GM12878 (cell line): Measurements from ENCODE around the gene DOCK1. TPM values are rescaled to one million over a fixed set of nuclear protein-coding genes. Genes with fewer than 3 reads are reported as not detected.

Experiments
- ATAC-seq: fragments of 200-7000 bp; cut with Tn5 transposase; 3 replicates; pipeline ENCODE4 v1.9.1; 2020; ENCODE audit warnings: mild to moderate bottlenecking, moderate library complexity
- BruUV-seq: library from RNA; stranded (reverse); fragments of 400-500 nt; replicated peaks from 2 replicates; lab custom pipeline; 2021; lab: Mats Ljungman, UMichigan
- CTCF ChIA-PET: fragments of 300-600 bp; sonication (Branson Sonifier 250); formaldehyde crosslinking; extraction: SDS; loops from one replicate; lab custom pipeline; 2021; ENCODE audit warnings: inconsistent platforms; lab: Yijun Ruan, JAX
- POLR2A ChIA-PET: fragments of 350-600 bp; formaldehyde crosslinking; extraction: SDS; loops from one replicate; lab custom pipeline; 2021; ENCODE audit warnings: inconsistent platforms; lab: Charles Lee
- RAD21 ChIA-PET: fragments of 300-600 bp; sonication (Branson Sonifier 250); formaldehyde crosslinking; loops from one replicate; lab custom pipeline; 2023; ENCODE audit warnings: antibody characterized with exemption; ENCODE audit not compliant: unreplicated experiment; lab: Charles Lee
- SMC1A ChIA-PET: fragments of 300-600 bp; sonication (Branson Sonifier 250); formaldehyde crosslinking; loops from one replicate; lab custom pipeline; 2023; ENCODE audit not compliant: unreplicated experiment, uncharacterized antibody; lab: Charles Lee
- DNase-seq: peaks from one replicate; pipeline ENCODE4 v3.0.0-alpha.2; 2011; ENCODE audit warnings: low read depth, low spot score
- FAIRE-seq: peaks from 3 replicates; lab custom pipeline; 2011; peaks lifted over from hg19 to GRCh38; lab: Jason Lieb, UNC
- H2AFZ ChIP-seq: 2 replicates; pipeline ENCODE4 v1.6.0; 2011; ENCODE audit warnings: low read depth, low read length, control low read depth; ENCODE audit not compliant: control insufficient read depth
- H3K27ac ChIP-seq: 2 replicates; pipeline ENCODE4 v1.5.1; 2011; ENCODE audit warnings: control low read depth; ENCODE audit not compliant: control insufficient read depth, insufficient read depth
- H3K27me3 ChIP-seq, 2 experiments: replicated peaks in 1 of 2; 2 replicates each; pipeline versions ENCODE4 v1.6.0 to v1.6.1; 2011; ENCODE audit warnings: low read length in 1 of 2; ENCODE audit not compliant: control insufficient read depth in 2 of 2, insufficient read depth in 2 of 2
- H3K36me3 ChIP-seq, 2 experiments: 2 replicates each; pipeline ENCODE4 v1.5.1; 2011; ENCODE audit warnings: low read length in 1 of 2; ENCODE audit not compliant: control insufficient read depth in 2 of 2, insufficient read depth in 2 of 2
- H3K4me1 ChIP-seq: 2 replicates; pipeline ENCODE4 v1.6.1; 2011; ENCODE audit warnings: mild to moderate bottlenecking, low read length, moderate library complexity, mixed read lengths; ENCODE audit not compliant: control insufficient read depth, insufficient read depth
- H3K4me2 ChIP-seq: 2 replicates; pipeline ENCODE4 v1.6.0; 2011; ENCODE audit warnings: control low read depth; ENCODE audit not compliant: control insufficient read depth, insufficient read depth
- H3K4me3 ChIP-seq: fragments of 200-600 bp; sonication (generic); 2 replicates; pipeline ENCODE4 v1.5.1; 2016
- H3K79me2 ChIP-seq: 2 replicates; pipeline ENCODE4 v1.6.0; 2011; ENCODE audit warnings: low read length; ENCODE audit not compliant: control insufficient read depth, insufficient read depth
- H3K9ac ChIP-seq: 2 replicates; pipeline ENCODE4 v1.8.0; 2011; ENCODE audit warnings: low read length, control low read depth, mixed read lengths; ENCODE audit not compliant: control insufficient read depth, insufficient read depth
- H3K9me3 ChIP-seq: replicated peaks from 3 replicates; pipeline ENCODE4 v1.5.1; 2011; ENCODE audit warnings: mild to moderate bottlenecking, low read length; ENCODE audit not compliant: control insufficient read depth, insufficient read depth
- H4K20me1 ChIP-seq: 2 replicates; pipeline ENCODE4 v1.6.0; 2011; ENCODE audit not compliant: control insufficient read depth, insufficient read depth
- GABPA ChIP-seq: IDR thresholded peaks from 2 replicates; pipeline ENCODE4 v1.6.1; 2014; ENCODE audit warnings: antibody characterized with exemption, low read depth, mild to moderate bottlenecking, inconsistent platforms
- HCFC1 ChIP-seq: fragments of 150-350 bp; IDR thresholded peaks from 2 replicates; pipeline ENCODE4 v1.6.1; 2014; ENCODE audit warnings: low read length
- NFXL1 ChIP-seq: fragments of 450-650 bp; IDR thresholded peaks from 2 replicates; pipeline ENCODE4 v1.6.1; 2017; ENCODE audit warnings: antibody characterized with exemption, mild to moderate bottlenecking, borderline replicate concordance
- PAX8 ChIP-seq: fragments of 450-650 bp; IDR thresholded peaks from 2 replicates; pipeline ENCODE4 v1.6.1; 2017; ENCODE audit warnings: mild to moderate bottlenecking, moderate library complexity
- SIN3A ChIP-seq: IDR thresholded peaks from 2 replicates; pipeline ENCODE4 v1.6.1; 2012; ENCODE audit warnings: low read depth, low read length, improper control_type of control experiment
- SMC3 ChIP-seq: IDR thresholded peaks from 2 replicates; pipeline ENCODE4 v1.6.1; 2011; ENCODE audit warnings: low read length, improper control_type of control experiment, borderline replicate concordance
- SREBF1 ChIP-seq: IDR thresholded peaks from 2 replicates; pipeline ENCODE4 v1.6.1; 2012; ENCODE audit warnings: mild to moderate bottlenecking, low read length
- TCF7 ChIP-seq: IDR thresholded peaks from 2 replicates; pipeline ENCODE4 v1.6.1; 2014; ENCODE audit warnings: antibody characterized with exemption, borderline replicate concordance
- WGBS: methylation state at CpG from one replicate; pipeline ENCODE4 v1.1.6; 2016; ENCODE audit warnings: low lambda C conversion rate; ENCODE audit not compliant: insufficient replicate concordance, insufficient coverage; ENCODE audit errors: missing lambda C conversion rate; 5-methylcytosine and 5-hydroxymethylcytosine counted together
- in situ Hi-C: fragments of 300-500 bp; cut with MboI; formaldehyde crosslinking; loops from 9 replicates; pipeline ENCODE4 v1.14.3; 2018; ENCODE audit warnings: mixed read lengths
- intact Hi-C: fragments of 100-400 bp; cut with micrococcal nuclease; formaldehyde crosslinking; loops from one replicate; pipeline ENCODE4 v1.14.2; 2022; ENCODE audit not compliant: unreplicated experiment
- polyA plus RNA-seq, 11 experiments: library from polyadenylated mRNA; depleted of rRNA in 4 of 11; unstranded in 6 of 11; stranded (reverse) in 5 of 11; fragments of >200 nt; fragmentation: Nextera tagmentation in 4 of 11; fragmentation: Illumina TruSeq in 1 of 11; extraction: Ambion mirVana in 4 of 11; extraction: Trizol in 1 of 11; gene quantifications; 1 replicate in 1 of 11; 2 replicates in 10 of 11; pipeline versions ENCODE4 v1.2.1 to v1.2.3, GENCODE V29; 2011 to 2016; ENCODE audit warnings: inconsistent platforms in 2 of 11, missing spikeins in 2 of 11, low read depth in 1 of 11
- total RNA-seq, 4 experiments: library from RNA; depleted of rRNA in 3 of 4; stranded (reverse); fragments of >200 nt in 3 of 4; fragmentation: Illumina TruSeq in 1 of 4; extraction: Trizol in 1 of 4; gene quantifications; 2 replicates each; pipeline versions ENCODE4 v1.2.1 to v1.2.3, GENCODE V29; 2013 to 2021
- TF ChIP-seq, protein P1 (sequence below): IDR thresholded peaks from 2 replicates; pipeline ENCODE4 v1.6.1; 2012; ENCODE audit warnings: improper control_type of control experiment, low read depth, low read length; ENCODE audit not compliant: insufficient replicate concordance
- TF ChIP-seq, protein P2 (sequence below): fragments of 450-650 bp; IDR thresholded peaks from 2 replicates; pipeline ENCODE4 v1.6.1; 2017; ENCODE audit warnings: antibody characterized with exemption, mild to moderate bottlenecking, moderate library complexity
- TF ChIP-seq, protein P3 (sequence below): IDR thresholded peaks from 2 replicates; pipeline ENCODE4 v1.6.1; 2011; ENCODE audit warnings: low read depth, low read length, improper control_type of control experiment, borderline replicate concordance
- TF ChIP-seq, protein P4 (sequence below): IDR thresholded peaks from 2 replicates; pipeline ENCODE4 v1.6.1; 2011; ENCODE audit warnings: borderline replicate concordance, low read depth, mild to moderate bottlenecking, moderate library complexity, low read length; ENCODE audit not compliant: insufficient read depth, poor library complexity, severe bottlenecking

DOCK1 gene
- total and polyA plus RNA-seq, 10 of the 15 experiments (the other 5 are each of a cell fraction or from before 2014, with no cell fraction given) = 0.05 to 0.18 TPM; not detected in 8

DNA sequence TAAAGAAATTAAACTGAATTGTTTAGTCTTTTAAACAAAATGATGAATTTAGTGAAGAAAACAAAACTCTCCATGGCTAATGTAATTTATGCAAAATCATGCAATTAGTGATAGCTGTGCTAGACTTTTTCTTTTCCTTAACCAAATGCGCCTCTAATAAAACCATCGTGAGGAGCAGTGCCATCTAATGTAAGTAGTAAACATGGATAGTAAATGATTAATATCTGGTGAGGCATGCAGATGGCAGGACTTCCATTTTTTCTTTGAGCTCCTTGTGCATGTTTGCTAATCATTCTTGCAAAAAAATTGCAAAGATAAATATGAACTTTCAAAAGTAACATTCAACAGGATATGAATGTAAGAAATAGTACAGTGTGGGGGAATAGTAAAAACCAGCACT, 288.9 kb downstream of the DOCK1 start:
- H3K27me3 ChIP-seq = no peaks in the 10 kb centered on the region
- H2AFZ ChIP-seq = no peak overlapping the region
- H3K9me3 ChIP-seq = no peaks in the 10 kb centered on the region
- FAIRE-seq (no peak), ATAC-seq (no peak), DNase-seq (no peak)
- 25% methylated on average over 2 of the region's 2 CpGs for WGBS
- ChIA-PET RAD21 (no interaction called here), SMC1A (interaction anchor here (1.3 kb wide), 2 partner anchors 9 to 26 kb away, joined by 3 to 4 read pairs; no protein-coding TSS in a partner anchor), POLR2A (no interaction called here), CTCF (interaction anchor here (0.5 to 0.9 kb wide), 2 partner anchors 12 to 639 kb away, joined by 3 read pairs; no protein-coding TSS in a partner anchor)
- H3K4me2 ChIP-seq = no peak overlapping the region
- in situ Hi-C loops (no loop called here), intact Hi-C loops (no loop called here)
- no peak overlapping the region for H3K27ac ChIP-seq
- no peaks in the 10 kb centered on the region for H3K4me1 ChIP-seq
- BruUV-seq = no TSS peak
- no peak overlapping the region for H3K9ac ChIP-seq
- H3K36me3 ChIP-seq = no peaks in the 10 kb centered on the region
- no peaks in the 10 kb centered on the region for H3K79me2 ChIP-seq
- H4K20me1 ChIP-seq = no peaks in the 10 kb centered on the region
- no peak overlapping the region for H3K4me3 ChIP-seq
- TF ChIP-seq, protein P1, sequence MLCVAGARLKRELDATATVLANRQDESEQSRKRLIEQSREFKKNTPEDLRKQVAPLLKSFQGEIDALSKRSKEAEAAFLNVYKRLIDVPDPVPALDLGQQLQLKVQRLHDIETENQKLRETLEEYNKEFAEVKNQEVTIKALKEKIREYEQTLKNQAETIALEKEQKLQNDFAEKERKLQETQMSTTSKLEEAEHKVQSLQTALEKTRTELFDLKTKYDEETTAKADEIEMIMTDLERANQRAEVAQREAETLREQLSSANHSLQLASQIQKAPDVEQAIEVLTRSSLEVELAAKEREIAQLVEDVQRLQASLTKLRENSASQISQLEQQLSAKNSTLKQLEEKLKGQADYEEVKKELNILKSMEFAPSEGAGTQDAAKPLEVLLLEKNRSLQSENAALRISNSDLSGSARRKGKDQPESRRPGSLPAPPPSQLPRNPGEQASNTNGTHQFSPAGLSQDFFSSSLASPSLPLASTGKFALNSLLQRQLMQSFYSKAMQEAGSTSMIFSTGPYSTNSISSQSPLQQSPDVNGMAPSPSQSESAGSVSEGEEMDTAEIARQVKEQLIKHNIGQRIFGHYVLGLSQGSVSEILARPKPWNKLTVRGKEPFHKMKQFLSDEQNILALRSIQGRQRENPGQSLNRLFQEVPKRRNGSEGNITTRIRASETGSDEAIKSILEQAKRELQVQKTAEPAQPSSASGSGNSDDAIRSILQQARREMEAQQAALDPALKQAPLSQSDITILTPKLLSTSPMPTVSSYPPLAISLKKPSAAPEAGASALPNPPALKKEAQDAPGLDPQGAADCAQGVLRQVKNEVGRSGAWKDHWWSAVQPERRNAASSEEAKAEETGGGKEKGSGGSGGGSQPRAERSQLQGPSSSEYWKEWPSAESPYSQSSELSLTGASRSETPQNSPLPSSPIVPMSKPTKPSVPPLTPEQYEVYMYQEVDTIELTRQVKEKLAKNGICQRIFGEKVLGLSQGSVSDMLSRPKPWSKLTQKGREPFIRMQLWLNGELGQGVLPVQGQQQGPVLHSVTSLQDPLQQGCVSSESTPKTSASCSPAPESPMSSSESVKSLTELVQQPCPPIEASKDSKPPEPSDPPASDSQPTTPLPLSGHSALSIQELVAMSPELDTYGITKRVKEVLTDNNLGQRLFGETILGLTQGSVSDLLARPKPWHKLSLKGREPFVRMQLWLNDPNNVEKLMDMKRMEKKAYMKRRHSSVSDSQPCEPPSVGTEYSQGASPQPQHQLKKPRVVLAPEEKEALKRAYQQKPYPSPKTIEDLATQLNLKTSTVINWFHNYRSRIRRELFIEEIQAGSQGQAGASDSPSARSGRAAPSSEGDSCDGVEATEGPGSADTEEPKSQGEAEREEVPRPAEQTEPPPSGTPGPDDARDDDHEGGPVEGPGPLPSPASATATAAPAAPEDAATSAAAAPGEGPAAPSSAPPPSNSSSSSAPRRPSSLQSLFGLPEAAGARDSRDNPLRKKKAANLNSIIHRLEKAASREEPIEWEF = no peak
- no peak for TF ChIP-seq SREBF1
- no peak for TF ChIP-seq HCFC1
- TF ChIP-seq SMC3 = no peak
- no peak for TF ChIP-seq TCF7
- TF ChIP-seq NFXL1 = no peak
- TF ChIP-seq, protein P2, sequence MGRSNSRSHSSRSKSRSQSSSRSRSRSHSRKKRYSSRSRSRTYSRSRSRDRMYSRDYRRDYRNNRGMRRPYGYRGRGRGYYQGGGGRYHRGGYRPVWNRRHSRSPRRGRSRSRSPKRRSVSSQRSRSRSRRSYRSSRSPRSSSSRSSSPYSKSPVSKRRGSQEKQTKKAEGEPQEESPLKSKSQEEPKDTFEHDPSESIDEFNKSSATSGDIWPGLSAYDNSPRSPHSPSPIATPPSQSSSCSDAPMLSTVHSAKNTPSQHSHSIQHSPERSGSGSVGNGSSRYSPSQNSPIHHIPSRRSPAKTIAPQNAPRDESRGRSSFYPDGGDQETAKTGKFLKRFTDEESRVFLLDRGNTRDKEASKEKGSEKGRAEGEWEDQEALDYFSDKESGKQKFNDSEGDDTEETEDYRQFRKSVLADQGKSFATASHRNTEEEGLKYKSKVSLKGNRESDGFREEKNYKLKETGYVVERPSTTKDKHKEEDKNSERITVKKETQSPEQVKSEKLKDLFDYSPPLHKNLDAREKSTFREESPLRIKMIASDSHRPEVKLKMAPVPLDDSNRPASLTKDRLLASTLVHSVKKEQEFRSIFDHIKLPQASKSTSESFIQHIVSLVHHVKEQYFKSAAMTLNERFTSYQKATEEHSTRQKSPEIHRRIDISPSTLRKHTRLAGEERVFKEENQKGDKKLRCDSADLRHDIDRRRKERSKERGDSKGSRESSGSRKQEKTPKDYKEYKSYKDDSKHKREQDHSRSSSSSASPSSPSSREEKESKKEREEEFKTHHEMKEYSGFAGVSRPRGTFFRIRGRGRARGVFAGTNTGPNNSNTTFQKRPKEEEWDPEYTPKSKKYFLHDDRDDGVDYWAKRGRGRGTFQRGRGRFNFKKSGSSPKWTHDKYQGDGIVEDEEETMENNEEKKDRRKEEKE = no peak
- no peak for TF ChIP-seq GABPA
- no peak for TF ChIP-seq SIN3A
- TF ChIP-seq, protein P3, sequence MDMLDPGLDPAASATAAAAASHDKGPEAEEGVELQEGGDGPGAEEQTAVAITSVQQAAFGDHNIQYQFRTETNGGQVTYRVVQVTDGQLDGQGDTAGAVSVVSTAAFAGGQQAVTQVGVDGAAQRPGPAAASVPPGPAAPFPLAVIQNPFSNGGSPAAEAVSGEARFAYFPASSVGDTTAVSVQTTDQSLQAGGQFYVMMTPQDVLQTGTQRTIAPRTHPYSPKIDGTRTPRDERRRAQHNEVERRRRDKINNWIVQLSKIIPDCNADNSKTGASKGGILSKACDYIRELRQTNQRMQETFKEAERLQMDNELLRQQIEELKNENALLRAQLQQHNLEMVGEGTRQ = no peak
- TF ChIP-seq PAX8 = no peak
- TF ChIP-seq, protein P4, sequence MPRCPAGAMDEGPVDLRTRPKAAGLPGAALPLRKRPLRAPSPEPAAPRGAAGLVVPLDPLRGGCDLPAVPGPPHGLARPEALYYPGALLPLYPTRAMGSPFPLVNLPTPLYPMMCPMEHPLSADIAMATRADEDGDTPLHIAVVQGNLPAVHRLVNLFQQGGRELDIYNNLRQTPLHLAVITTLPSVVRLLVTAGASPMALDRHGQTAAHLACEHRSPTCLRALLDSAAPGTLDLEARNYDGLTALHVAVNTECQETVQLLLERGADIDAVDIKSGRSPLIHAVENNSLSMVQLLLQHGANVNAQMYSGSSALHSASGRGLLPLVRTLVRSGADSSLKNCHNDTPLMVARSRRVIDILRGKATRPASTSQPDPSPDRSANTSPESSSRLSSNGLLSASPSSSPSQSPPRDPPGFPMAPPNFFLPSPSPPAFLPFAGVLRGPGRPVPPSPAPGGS = no peak
